Kidney (tissue), 14 donors: ENCODE data around the gene C1QTNF12. TPM values are rescaled to one million over a fixed set of nuclear protein-coding genes. Genes with fewer than 3 reads are reported as not detected.

Source experiments
- DNase-seq, 5 donors: peaks; one replicate each; pipeline ENCODE4 v3.0.0-alpha.2; 2013 to 2020
- FAIRE-seq: peaks from 2 replicates; lab custom pipeline; 2012; peaks lifted over from hg19 to GRCh38; lab: Jason Lieb, UNC
- H3K27ac ChIP-seq, 2 donors: one replicate each; pipeline ENCODE4 v1.7.0; 2013; ENCODE audit warnings: low read depth in 2 of 2, low read length in 2 of 2, inconsistent platforms in 1 of 2
- H3K27me3 ChIP-seq: one replicate; pipeline ENCODE4 v1.7.1; 2013; ENCODE audit warnings: low read length, inconsistent platforms; ENCODE audit not compliant: control insufficient read depth, insufficient read depth
- H3K36me3 ChIP-seq, 3 donors: one replicate each; pipeline versions ENCODE4 v1.7.0 to v1.7.1; 2013; ENCODE audit warnings: low read length in 3 of 3, control low read depth in 1 of 3, inconsistent platforms in 1 of 3; ENCODE audit not compliant: insufficient read depth in 3 of 3, control insufficient read depth in 2 of 3
- H3K4me1 ChIP-seq, 3 donors: one replicate each; pipeline versions ENCODE4 v1.7.0 to v1.7.1; 2013; ENCODE audit warnings: low read length in 3 of 3, inconsistent platforms in 1 of 3, low read depth in 1 of 3; ENCODE audit not compliant: control insufficient read depth in 2 of 3, insufficient read depth in 2 of 3
- H3K4me3 ChIP-seq, 3 donors: one replicate each; pipeline versions ENCODE4 v1.7.0 to v1.8.1; 2013; ENCODE audit warnings: low read length in 3 of 3, control low read depth in 1 of 3, inconsistent platforms in 1 of 3
- H3K9ac ChIP-seq, 3 donors: one replicate each; pipeline versions ENCODE4 v1.7.0 to v1.7.1; 2013; ENCODE audit warnings: low read length in 3 of 3, control low read depth in 1 of 3, inconsistent platforms in 1 of 3
- H3K9me3 ChIP-seq, 3 donors: one replicate each; pipeline versions ENCODE4 v1.7.0 to v1.7.1; 2013; ENCODE audit warnings: low read length in 3 of 3, control low read depth in 1 of 3, inconsistent platforms in 1 of 3; ENCODE audit not compliant: control insufficient read depth in 2 of 3, insufficient read depth in 1 of 3
- CTCF ChIP-seq: IDR thresholded peaks from 3 replicates; pipeline ENCODE4 v1.5.1; 2012; ENCODE audit warnings: mild to moderate bottlenecking, moderate library complexity, borderline replicate concordance; ENCODE audit not compliant: insufficient read depth; ENCODE audit errors: extremely low read depth
- intact Hi-C: fragments of 100-400 bp; cut with DNase I; formaldehyde crosslinking; loops from one replicate; pipeline ENCODE4 v1.11.1; 2022
- polyA plus RNA-seq: library from polyadenylated mRNA; stranded (reverse); fragments of 350-450 nt; fragmentation: Illumina TruSeq; extraction: RNeasy Lipid Tissue Mini Kit (QIAGEN cat#74804); gene quantifications from one replicate; pipeline ENCODE4 v1.2.3, GENCODE V29; 2014; ENCODE audit warnings: low read depth, low replicate concordance; ENCODE audit not compliant: insufficient read depth
- total RNA-seq: library from RNA; stranded (reverse); fragmentation: NEBNext Ultra II Directional; extraction: Animal tissue kit (Norgen Biotek cat#: 25700); gene quantifications from one replicate; pipeline ENCODE4 v1.2.1, GENCODE V29; 2021
- donor health status: control.
- donor health status: control.
- donor health status: control.
- donor health status: control.
- donor health status: control.
- donor health status: DM: yes; HTN: yes; CAD: no.
- donor health status: Normal renal cell carcinoma (clear cell type).

C1QTNF12 gene
- total and polyA plus RNA-seq, 2 donors from 2014 or later = 3.1 to 9.9 TPM

- Histone ChIP-seq H3K9me3 (no peaks in the 10 kb centered on the region), H3K4me1 (peaks cover 0 to 25% (median 12%) of the 10 kb centered on the region in 3 donors), H3K27ac (no peak overlapping the region), H3K27me3 (no peaks in the 10 kb centered on the region), H3K4me3 (peak overlapping the region in 1 of 3 donors; percentile 25), H3K36me3 (peaks cover 0 to 6% (median 0%) of the 10 kb centered on the region in 3 donors), H3K9ac (no peak overlapping the region)
- DNase-seq = peak in 1 of 5 donors; percentile 74
- TF ChIP-seq CTCF = no peak
- FAIRE-seq = no peak
- intact Hi-C loops = loop anchor here (10.0 kb wide), 1 partner anchor 108 kb away; no protein-coding TSS in a partner anchor
Observed at GRCh38 chr1:1232796-1233566, 13.5 kb downstream of the C1QTNF12 start.

GRCh38 chr1:1232208-1232795, 14.2 kb downstream of the C1QTNF12 start, which contains the start of gene B3GALT6:
B3GALT6 (plus strand) TSS chr1:1232237; CDS start chr1:1232279, 42 bp downstream.
- peaks cover 0 to 25% (median 12%) of the 10 kb centered on the region in 3 donors for H3K4me1 ChIP-seq
- peak in 3 of 5 donors; percentile 35 to 82 (median 79) for DNase-seq

GRCh38 chr1:1231400-1232207, 14.9 kb downstream of the C1QTNF12 start, which contains the start of gene SDF4:
SDF4 (minus strand) TSS chr1:1232001; CDS start chr1:1228772, 3,229 bp downstream.
- FAIRE-seq = no peak

More at GRCh38 chr1:1232208-1232795, 14.2 kb downstream of the C1QTNF12 start, which contains the start of gene B3GALT6:
- Histone ChIP-seq H3K36me3 (peaks cover 0 to 6% (median 6%) of the 10 kb centered on the region in 3 donors), H3K27me3 (no peaks in the 10 kb centered on the region), H3K4me3 (peak within 1 kb of the TSS; percentile 79 to 98 (median 93)), H3K9me3 (no peaks in the 10 kb centered on the region), H3K9ac (peak within 1 kb of the TSS; percentile 48 to 99 (median 85)), H3K27ac (peak within 1 kb of the TSS; percentile 69 to 82)
- intact Hi-C loops = loop anchor here (10.0 kb wide), 1 partner anchor 108 kb away; no protein-coding TSS in a partner anchor
- FAIRE-seq = no peak
- TF ChIP-seq CTCF = no peak

More at GRCh38 chr1:1231400-1232207, 14.9 kb downstream of the C1QTNF12 start, which contains the start of gene SDF4:
- Histone ChIP-seq H3K9ac (peak within 1 kb of the TSS; percentile 48 to 99 (median 85)), H3K27ac (peak within 1 kb of the TSS; percentile 69 to 82), H3K4me1 (peaks cover 0 to 25% (median 12%) of the 10 kb centered on the region in 3 donors), H3K27me3 (no peaks in the 10 kb centered on the region), H3K9me3 (no peaks in the 10 kb centered on the region), H3K4me3 (peak within 1 kb of the TSS; percentile 79 to 98 (median 93)), H3K36me3 (peaks cover 0 to 7% (median 6%) of the 10 kb centered on the region in 3 donors)
- DNase-seq = peak; percentile 97 to 99 (median 97)
- no peak for TF ChIP-seq CTCF
- intact Hi-C loops = loop anchor here (10.0 kb wide), 1 partner anchor 107 kb away; no protein-coding TSS in a partner anchor
